Tibial nerve (tissue), 3 donors: ENCODE data around the gene PRR30.

Experiments
- CTCF ChIP-seq, 5 experiments: fragments of 200-600 bp in 3 of 5; fragments of 450-650 bp in 2 of 5; sonication (generic) in 3 of 5; IDR thresholded peaks; one replicate each; pipeline ENCODE4 v1.5.1; 2016 to 2019; ENCODE audit warnings: antibody characterized with exemption in 5 of 5, mild to moderate bottlenecking in 3 of 5, moderate library complexity in 2 of 5
- POLR2A ChIP-seq, 2 donors: fragments of 450-650 bp; IDR thresholded peaks; one replicate each; pipeline ENCODE4 v1.6.1; 2017; ENCODE audit warnings: antibody characterized with exemption in 2 of 2, mild to moderate bottlenecking in 2 of 2, moderate library complexity in 2 of 2

- TF ChIP-seq CTCF (IDR thresholded peaks at IDR 0.05) (no peak), POLR2A (IDR thresholded peaks at IDR 0.05) (no peak)
Observed at GRCh38 chr2:27139310-27139709, at the start of gene PRR30.
